ENCODE measurements around the gene TAF11L2. TPM values are rescaled to one million over a fixed set of nuclear protein-coding genes. Genes with fewer than 3 reads are reported as not detected.

TAF11L2 gene
- total RNA-seq, 2 donors from 2014 or later = not detected

Small RNA genes lying within 50 kb of the gene (small RNA-seq; reads per million reads assigned to genes)
- not detected for gene AC106774.3

Other genes starting within 250 kb of the TAF11L2 start
- gene TAF11L3, start 20.1 kb downstream of the TAF11L2 start, total RNA-seq = not detected
- not detected for gene TAF11L4, start 23.6 kb downstream of the TAF11L2 start, total RNA-seq
- not detected for gene TAF11L5, start 27.0 kb downstream of the TAF11L2 start, total RNA-seq
- gene TAF11L6, start 30.4 kb downstream of the TAF11L2 start, total RNA-seq = not detected
- not detected for gene TAF11L7, start 87.5 kb downstream of the TAF11L2 start, total RNA-seq
- not detected for gene TAF11L8, start 92.7 kb downstream of the TAF11L2 start, total RNA-seq
- gene TAF11L9, start 96.2 kb downstream of the TAF11L2 start, total RNA-seq = not detected
- not detected for gene TAF11L10, start 99.6 kb downstream of the TAF11L2 start, total RNA-seq
- not detected for gene TAF11L11, start 106.0 kb downstream of the TAF11L2 start, total RNA-seq
- not detected for gene TAF11L12, start 112.2 kb downstream of the TAF11L2 start, total RNA-seq
- not detected for gene TAF11L13, start 133.9 kb downstream of the TAF11L2 start, total RNA-seq
- gene TAF11L14, start 136.2 kb downstream of the TAF11L2 start, total RNA-seq = not detected